K562 (cell line): ENCODE data around the gene SLC7A6OS.

Experiments
- CBX5 ChIP-seq: IDR thresholded peaks from 2 replicates; pipeline ENCODE4 v1.6.1; 2014; ENCODE audit warnings: low read depth, borderline replicate concordance
- HDAC2 ChIP-seq: fragments of 450-650 bp; IDR thresholded peaks from 2 replicates; pipeline ENCODE4 v1.6.1; 2016; ENCODE audit warnings: mild to moderate bottlenecking
- LEF1 ChIP-seq: fragments of 450-650 bp; IDR thresholded peaks from 2 replicates; pipeline ENCODE4 v1.6.1; 2016; ENCODE audit warnings: mild to moderate bottlenecking
- MED1 ChIP-seq: sonication (generic); formaldehyde crosslinking; IDR thresholded peaks from 2 replicates; pipeline ENCODE4 v1.8.1; 2023; ENCODE audit warnings: missing genetic modification reagents, borderline replicate concordance
- NR2C2 ChIP-seq, 2 experiments: fragments of 200-800 bp in 1 of 2; sonication (Bioruptor generic) in 1 of 2; sonication (generic) in 1 of 2; formaldehyde crosslinking in 1 of 2; IDR thresholded peaks; 2 replicates each; pipeline versions ENCODE4 v1.6.1 to v1.8.0; 2016 to 2022; ENCODE audit warnings: mild to moderate bottlenecking in 1 of 2, missing compliant biosample characterization in 1 of 2, missing genetic modification characterization in 1 of 2, missing genetic modification reagents in 1 of 2
- NR2F6 ChIP-seq: fragments of 450-650 bp; formaldehyde crosslinking; IDR thresholded peaks from 2 replicates; pipeline ENCODE4 v1.4.0; 2020; ENCODE audit warnings: mild to moderate bottlenecking
- ZKSCAN3 ChIP-seq: fragments of 250-450 bp; sonication (Bioruptor Pico); IDR thresholded peaks from 2 replicates; pipeline ENCODE4 v1.4.0; 2020
- TF ChIP-seq, protein P1 (sequence below), 3 experiments: IDR thresholded peaks in 2 of 3; conservative IDR thresholded peaks in 1 of 3; 2 replicates each; pipeline ENCODE4 v1.5.1; 2011 to 2012; ENCODE audit warnings: low read length in 3 of 3, mild to moderate bottlenecking in 3 of 3, control low read depth in 2 of 3, improper control_type of control experiment in 1 of 3, inconsistent platforms in 1 of 3, low read depth in 1 of 3, mixed read lengths in 1 of 3, moderate library complexity in 1 of 3; ENCODE audit not compliant: insufficient read depth in 2 of 3
- TF ChIP-seq, protein P2 (sequence below): sonication (generic); formaldehyde crosslinking; IDR thresholded peaks from 2 replicates; pipeline ENCODE4 v1.8.1; 2022; ENCODE audit warnings: missing genetic modification reagents

DNA sequence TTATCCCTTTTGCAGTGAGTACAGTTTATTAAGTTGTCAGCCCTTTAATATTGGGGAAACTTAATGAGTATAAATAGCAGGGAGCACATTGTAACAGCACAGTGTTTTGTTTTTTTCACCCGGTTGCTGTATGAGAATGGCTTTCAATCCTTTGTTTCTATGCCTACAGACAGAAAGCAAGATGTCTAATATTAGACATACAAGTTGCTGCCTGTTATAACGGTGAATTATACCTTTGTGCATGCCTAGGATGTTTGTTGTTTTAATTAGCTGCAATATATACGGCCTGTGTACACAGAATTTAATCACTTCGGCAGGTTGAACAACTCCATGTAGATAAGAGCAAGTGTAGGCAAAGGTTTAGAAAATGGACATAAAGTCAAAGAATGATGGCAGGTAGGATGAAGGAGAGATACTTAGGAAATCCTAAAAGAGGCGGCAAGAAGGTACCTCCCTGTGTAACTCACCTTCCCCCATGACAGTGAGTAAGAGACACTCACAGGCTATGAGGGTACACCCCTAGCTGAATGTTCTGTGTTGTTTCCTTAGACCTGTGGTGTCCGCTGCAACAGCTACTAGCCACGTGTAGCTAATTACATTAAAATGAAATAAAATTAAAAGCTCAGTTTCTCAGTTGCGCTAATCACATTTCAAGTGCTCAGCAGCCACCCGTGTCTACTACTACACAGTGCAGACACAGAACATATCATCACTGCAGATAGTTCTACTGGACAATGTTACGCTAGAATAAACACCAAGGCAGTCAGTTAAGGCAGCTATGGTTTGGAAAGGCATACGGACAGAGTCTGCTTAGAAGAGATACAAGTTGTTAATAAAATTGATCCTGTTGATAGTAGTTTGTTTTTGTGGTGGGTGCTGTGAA is 10.9 kb downstream of the SLC7A6OS start:
- no peak for TF ChIP-seq MED1 (CRISPR knock-in tag)
- TF ChIP-seq, protein P1, sequence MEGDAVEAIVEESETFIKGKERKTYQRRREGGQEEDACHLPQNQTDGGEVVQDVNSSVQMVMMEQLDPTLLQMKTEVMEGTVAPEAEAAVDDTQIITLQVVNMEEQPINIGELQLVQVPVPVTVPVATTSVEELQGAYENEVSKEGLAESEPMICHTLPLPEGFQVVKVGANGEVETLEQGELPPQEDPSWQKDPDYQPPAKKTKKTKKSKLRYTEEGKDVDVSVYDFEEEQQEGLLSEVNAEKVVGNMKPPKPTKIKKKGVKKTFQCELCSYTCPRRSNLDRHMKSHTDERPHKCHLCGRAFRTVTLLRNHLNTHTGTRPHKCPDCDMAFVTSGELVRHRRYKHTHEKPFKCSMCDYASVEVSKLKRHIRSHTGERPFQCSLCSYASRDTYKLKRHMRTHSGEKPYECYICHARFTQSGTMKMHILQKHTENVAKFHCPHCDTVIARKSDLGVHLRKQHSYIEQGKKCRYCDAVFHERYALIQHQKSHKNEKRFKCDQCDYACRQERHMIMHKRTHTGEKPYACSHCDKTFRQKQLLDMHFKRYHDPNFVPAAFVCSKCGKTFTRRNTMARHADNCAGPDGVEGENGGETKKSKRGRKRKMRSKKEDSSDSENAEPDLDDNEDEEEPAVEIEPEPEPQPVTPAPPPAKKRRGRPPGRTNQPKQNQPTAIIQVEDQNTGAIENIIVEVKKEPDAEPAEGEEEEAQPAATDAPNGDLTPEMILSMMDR (IDR thresholded peaks at IDR 0.05 in 2 of 3, conservative IDR thresholded peaks at IDR 0.05 in 1 of 3; ENCODE audit: insufficient read depth in 2 of 3, low read depth in 1 of 3, low read length in 3 of 3) = no peak
- no peak for TF ChIP-seq NR2C2 (CRISPR knock-in tag; IDR thresholded peaks at IDR 0.05)
- TF ChIP-seq NR2C2 (tag; IDR thresholded peaks at IDR 0.05) = no peak
- TF ChIP-seq NR2F6 = no peak
- TF ChIP-seq HDAC2 = no peak
- TF ChIP-seq, protein P2, sequence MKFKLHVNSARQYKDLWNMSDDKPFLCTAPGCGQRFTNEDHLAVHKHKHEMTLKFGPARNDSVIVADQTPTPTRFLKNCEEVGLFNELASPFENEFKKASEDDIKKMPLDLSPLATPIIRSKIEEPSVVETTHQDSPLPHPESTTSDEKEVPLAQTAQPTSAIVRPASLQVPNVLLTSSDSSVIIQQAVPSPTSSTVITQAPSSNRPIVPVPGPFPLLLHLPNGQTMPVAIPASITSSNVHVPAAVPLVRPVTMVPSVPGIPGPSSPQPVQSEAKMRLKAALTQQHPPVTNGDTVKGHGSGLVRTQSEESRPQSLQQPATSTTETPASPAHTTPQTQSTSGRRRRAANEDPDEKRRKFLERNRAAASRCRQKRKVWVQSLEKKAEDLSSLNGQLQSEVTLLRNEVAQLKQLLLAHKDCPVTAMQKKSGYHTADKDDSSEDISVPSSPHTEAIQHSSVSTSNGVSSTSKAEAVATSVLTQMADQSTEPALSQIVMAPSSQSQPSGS (CRISPR knock-in tag) = no peak
- TF ChIP-seq ZKSCAN3 (CRISPR knock-in tag) = no peak
- TF ChIP-seq LEF1 = no peak
- no peak for TF ChIP-seq CBX5
